HG03025 (cell line): ENCODE measurements around the gene TPST1.
"Not testable (repeated sequence)": the region's sequence is repeated elsewhere in the genome, so short reads cannot be mapped to it uniquely, and the experiment has no call there.

Source experiments
- ATAC-seq: cut with Tn5 transposase; IDR thresholded peaks from one replicate; pipeline ENCODE4 v1.9.1; 2021; ENCODE audit warnings: mild to moderate bottlenecking, moderate library complexity; ENCODE audit not compliant: unreplicated experiment, low FRiP score

TPST1 gene

DNA sequence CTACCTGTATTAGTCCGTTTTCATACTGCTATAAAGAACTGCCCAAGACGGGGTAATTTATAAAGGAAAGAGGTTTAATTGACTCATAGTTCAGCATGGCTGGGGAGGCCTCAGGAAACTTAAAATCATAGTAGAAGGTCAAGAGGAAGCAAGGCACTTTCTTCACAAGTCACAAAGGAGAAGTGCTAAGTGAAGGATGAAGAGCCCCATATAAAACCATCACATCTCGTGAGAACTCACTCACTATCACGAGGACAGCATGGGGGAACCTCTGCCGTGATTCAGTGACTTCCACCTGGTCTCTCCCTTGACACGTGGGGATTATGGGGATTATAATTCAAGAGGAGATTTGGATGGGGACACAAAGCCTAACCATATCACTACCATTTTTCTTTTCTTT lies 119.9 kb downstream of the TPST1 start:
- not testable (repeated sequence) for ATAC-seq

- ATAC-seq: no peak
These were observed 121.5 kb downstream of the TPST1 start for GRCh38 chr7:66326501-66327215.

DNA sequence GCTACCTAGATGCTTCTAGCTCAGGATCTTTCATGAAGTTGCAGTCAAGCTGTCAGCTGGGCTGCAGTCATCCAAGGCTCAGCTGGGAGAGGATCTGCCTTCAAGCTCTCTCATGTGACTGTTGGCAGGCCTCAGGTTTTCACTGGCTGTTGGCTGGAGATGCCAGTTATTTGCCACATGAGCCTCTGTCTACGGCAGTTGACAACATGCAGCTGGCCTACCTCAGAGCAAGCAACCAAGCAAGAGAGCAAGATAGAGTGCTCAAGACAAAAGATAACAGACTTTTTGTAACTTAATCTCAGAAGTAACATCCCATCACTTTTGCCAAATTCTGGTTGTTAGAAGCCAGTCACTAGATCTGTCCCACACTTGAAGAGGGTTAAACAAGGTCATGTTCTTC lies 125.8 kb downstream of the TPST1 start:
- ATAC-seq: no peak

DNA sequence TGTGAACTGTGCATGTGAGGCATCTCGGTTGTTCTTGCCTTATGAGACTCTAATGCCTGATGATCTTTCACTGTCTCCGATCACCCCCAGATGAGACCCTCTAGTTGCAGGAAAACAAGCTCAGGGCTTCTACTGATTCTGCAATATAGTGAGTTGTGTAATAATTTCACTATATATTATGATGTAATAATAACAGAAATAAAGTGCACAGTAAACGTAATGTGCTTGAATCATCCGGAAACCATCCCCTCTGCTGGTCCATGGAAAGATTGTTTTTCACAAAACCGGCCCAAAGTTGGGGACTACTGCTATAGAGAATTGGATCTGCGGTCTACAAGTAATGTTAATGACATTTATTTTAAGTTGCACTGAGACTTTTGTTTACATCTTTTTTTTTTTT lies 126.7 kb downstream of the TPST1 start:
- no peak for ATAC-seq

GRCh38 chr7:66333443-66333842 lies 128.3 kb downstream of the TPST1 start:
- ATAC-seq: no peak

DNA sequence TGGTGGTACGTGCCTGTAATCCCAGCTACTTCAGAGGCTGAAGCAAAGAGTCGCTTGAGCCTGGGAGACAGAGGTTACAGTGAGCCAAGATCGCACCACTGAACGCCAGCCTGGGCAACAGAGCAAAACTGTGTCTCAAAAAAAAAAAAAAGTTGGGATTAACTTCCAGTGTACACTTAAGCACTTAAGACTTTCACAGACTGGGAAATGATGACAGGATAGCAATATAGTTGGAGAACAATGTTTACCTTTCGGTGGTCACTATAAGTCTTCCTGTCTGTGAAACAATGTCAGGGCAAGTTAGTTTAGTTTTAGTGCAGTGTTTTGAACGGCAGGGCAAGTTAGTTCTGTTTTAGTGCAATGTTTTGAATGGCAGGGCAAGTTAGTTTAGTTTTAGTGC lies 130.2 kb downstream of the TPST1 start:
- no peak for ATAC-seq

DNA sequence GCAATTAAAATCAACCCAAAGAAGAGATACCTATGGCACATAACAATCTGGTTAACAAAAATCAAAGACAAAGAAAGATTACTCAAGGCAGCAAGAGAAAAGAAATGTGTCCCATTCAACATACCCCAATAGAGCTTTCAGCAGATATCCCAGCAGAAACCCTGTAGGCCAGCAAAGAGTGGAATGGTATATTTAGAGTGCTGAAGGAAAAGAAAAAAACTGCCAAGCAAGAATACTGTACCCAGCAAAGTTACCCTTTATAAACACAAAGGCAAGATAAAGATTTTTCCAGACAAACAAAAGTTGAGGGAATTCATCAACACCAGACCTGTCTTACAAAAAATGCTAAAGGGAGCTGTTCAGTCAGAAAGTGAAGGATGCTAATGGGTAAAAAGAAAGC lies 131.6 kb downstream of the TPST1 start:
- ATAC-seq: no peak

- ATAC-seq: no peak
These were observed 134.0 kb downstream of the TPST1 start for GRCh38 chr7:66339141-66339540.

DNA sequence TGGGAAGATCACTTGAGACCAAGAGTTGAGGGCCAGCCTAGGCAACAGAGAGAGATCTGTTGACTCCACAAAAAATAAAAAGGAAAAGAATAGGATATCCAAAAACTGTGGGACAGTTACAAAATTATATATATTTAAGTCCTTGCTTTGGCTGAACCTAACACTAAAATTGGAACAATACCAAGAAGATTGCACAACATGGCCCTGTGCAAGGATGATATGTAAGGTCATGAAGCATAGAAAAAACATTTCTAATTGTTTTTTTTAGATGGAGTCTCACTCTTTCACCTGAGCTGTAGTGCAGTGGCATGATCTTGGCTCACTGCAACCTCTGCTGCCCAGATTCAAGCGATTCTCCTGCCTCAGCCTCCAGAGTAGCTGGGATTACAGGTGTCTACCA lies 139.0 kb downstream of the TPST1 start:
- no peak for ATAC-seq

GRCh38 chr7:66348531-66348930 lies 143.4 kb downstream of the TPST1 start:
- ATAC-seq: no peak

DNA sequence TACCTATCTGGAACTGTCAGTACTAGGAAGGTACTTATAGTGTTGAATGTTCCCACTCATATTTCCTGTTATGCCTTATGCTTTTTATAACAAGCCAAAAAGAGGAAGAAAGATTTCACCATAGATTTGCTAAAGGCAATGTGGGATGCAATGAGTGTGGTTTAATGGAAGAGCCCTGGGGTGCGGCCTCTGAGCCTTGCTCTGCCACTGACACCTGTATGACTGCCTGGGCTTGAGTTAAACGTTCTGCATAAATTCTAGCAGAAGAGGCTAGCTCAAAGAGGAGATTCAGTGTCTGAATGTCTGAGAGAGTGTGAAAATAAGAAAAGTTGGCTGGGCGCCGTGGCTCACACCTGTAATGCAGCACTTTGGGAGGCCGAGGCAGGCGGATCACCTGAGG lies 143.8 kb downstream of the TPST1 start:
- no peak for ATAC-seq

GRCh38 chr7:66352071-66352470 lies 146.9 kb downstream of the TPST1 start:
- no peak for ATAC-seq

- no peak for ATAC-seq
These were observed 148.4 kb downstream of the TPST1 start for GRCh38 chr7:66353547-66353946.

DNA sequence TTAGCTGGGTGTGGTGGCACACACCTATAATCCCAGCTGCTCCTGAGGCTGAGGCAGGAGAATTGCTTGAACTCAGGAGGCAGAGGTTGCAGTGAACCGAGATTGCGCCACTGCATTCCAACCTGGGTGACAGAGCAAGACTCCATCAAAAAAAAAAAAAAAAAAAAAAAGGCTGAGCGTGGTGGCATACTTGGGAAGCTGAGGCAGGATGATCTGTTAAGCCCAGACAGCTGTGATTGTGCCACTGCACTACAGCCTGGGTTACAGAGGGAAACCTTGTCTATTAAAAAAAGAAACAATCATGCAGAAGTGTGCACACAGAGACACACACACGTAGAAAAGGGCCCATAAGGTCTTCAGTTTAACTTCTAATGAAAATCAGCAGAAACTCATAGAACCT lies 150.6 kb downstream of the TPST1 start:
- no peak for ATAC-seq

GRCh38 chr7:66356277-66356721 lies 151.2 kb downstream of the TPST1 start:
- no peak for ATAC-seq

GRCh38 chr7:66357087-66357486 lies 152.0 kb downstream of the TPST1 start:
- ATAC-seq: no peak

- ATAC-seq: no peak
These were observed 154.6 kb downstream of the TPST1 start for GRCh38 chr7:66359656-66360211.

GRCh38 chr7:66362136-66362535 lies 157.0 kb downstream of the TPST1 start:
- ATAC-seq: no peak

DNA sequence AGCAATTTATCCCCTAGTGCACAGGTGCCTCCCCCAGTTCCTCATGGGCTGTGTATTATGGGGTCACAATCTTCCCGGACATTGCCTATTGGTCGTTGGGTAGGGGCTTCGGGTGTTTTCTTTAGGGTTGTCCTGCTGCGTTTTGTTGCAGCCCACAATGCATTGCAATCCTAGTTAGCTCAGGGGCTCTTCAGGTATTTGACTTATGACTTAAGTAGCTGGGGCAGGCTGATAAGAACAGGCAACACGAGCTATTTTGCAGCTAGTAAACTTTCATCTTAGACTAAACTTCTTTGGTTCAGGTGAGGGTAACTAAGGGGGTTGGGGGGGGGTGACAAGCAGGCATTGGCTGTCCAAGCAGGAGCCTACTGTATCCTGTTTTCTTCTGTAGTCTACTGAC lies 158.5 kb downstream of the TPST1 start:
- no peak for ATAC-seq

- not testable (repeated sequence) for ATAC-seq
These were observed 159.9 kb downstream of the TPST1 start for GRCh38 chr7:66365031-66365430.

DNA sequence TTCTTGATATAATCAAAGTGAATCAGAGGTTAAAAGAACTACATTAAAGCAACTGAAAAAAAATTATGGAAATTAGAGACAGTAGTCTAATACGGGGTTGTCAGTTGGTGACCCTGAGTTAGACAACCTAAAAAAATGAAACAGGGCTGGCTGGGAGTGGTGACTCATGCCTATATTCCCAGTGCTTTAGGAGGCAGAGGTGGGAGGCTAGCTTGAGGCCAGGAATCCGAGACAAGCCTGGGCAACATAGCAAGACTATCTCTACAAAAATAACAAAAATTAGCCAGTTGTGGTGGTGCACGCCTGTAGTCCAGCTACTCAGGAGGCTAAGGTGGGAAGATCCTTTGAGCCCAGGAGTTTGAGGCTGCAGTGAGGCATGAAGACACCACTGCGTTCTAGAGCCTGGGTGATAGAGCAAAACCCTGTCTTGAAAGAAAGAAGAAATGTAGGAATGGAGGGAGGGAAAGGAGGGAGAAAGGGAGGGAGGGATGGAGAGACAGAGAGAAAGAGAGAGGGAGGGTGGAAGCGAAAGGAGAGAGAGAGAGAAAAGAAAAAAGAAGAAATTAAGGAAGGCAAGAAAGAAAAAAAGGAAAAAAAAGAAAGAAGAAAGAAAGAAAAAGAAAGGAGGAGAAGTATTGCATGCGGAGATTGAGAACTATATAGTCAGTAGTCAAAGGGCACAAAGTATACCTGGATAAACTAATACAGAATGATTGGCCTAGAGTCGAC lies 166.1 kb downstream of the TPST1 start:
- no peak for ATAC-seq
